PC-9 (cell line): ENCODE measurements around the gene ANO1. TPM values are rescaled to one million over a fixed set of nuclear protein-coding genes. Genes with fewer than 3 reads are reported as not detected.

Experiments
- Bru-seq: library from RNA; stranded (reverse); fragments of 400-500 nt; gene quantifications from one replicate; lab custom pipeline; 2021; lab: Mats Ljungman, UMichigan
- BruChase-seq, 2 experiments: library from RNA; stranded (reverse); fragments of 400-500 nt; gene quantifications; one replicate each; lab custom pipeline; 2021; lab: Mats Ljungman, UMichigan
- BruUV-seq: library from RNA; stranded (reverse); fragments of 400-500 nt; replicated peaks from 2 replicates; lab custom pipeline; 2021; lab: Mats Ljungman, UMichigan
- CTCF ChIA-PET: fragments of 300-600 bp; sonication (Branson Sonifier 250); formaldehyde crosslinking; loops from one replicate; lab custom pipeline; 2022; ENCODE audit warnings: antibody characterized with exemption; lab: Charles Lee
- POLR2A ChIA-PET: fragments of 300-600 bp; sonication (Branson Sonifier 250); formaldehyde crosslinking; loops from one replicate; lab custom pipeline; 2022; ENCODE audit warnings: antibody characterized with exemption; ENCODE audit not compliant: unreplicated experiment; lab: Charles Lee
- DNase-seq, 2 experiments: peaks; one replicate each; pipeline versions ENCODE4 v3.0.0 to v3.0.0-alpha.2; 2015 to 2022; ENCODE audit warnings: mixed read lengths in 1 of 2
- H2AFZ ChIP-seq: fragments of 200-600 bp; sonication (generic); 2 replicates; pipeline ENCODE4 v1.8.1; 2017; ENCODE audit warnings: antibody characterized with exemption
- H3F3A ChIP-seq: fragments of 200-600 bp; sonication (generic); 2 replicates; pipeline ENCODE4 v1.8.1; 2017; ENCODE audit warnings: antibody characterized with exemption, mild to moderate bottlenecking, low read depth; ENCODE audit not compliant: insufficient read depth
- H3K27ac ChIP-seq: fragments of 200-600 bp; sonication (generic); 2 replicates; pipeline ENCODE4 v1.6.1; 2016; ENCODE audit warnings: mixed run types
- H3K27me3 ChIP-seq: fragments of 200-600 bp; sonication (generic); 2 replicates; pipeline ENCODE4 v1.6.1; 2016; ENCODE audit warnings: low read depth, mixed run types; ENCODE audit not compliant: insufficient read depth
- H3K36me3 ChIP-seq: fragments of 200-600 bp; sonication (generic); 2 replicates; pipeline ENCODE4 v1.6.1; 2016; ENCODE audit warnings: low read depth, mixed run types
- H3K4me1 ChIP-seq: fragments of 200-600 bp; sonication (generic); replicated peaks from 2 replicates; pipeline ENCODE4 v1.6.1; 2016; ENCODE audit warnings: mixed run types; ENCODE audit not compliant: insufficient read depth
- H3K4me2 ChIP-seq: fragments of 200-600 bp; sonication (generic); 2 replicates; pipeline ENCODE4 v1.6.1; 2017; ENCODE audit warnings: mixed run types
- H3K4me3 ChIP-seq: fragments of 200-600 bp; sonication (generic); 2 replicates; pipeline ENCODE4 v1.6.1; 2016; ENCODE audit warnings: mixed run types
- H3K79me2 ChIP-seq: fragments of 200-600 bp; sonication (generic); 2 replicates; pipeline ENCODE4 v1.6.1; 2017; ENCODE audit warnings: low read depth, mixed run types
- H3K9me2 ChIP-seq: fragments of 200-600 bp; sonication (generic); 2 replicates; pipeline ENCODE4 v1.8.1; 2017; ENCODE audit warnings: mild to moderate bottlenecking; ENCODE audit not compliant: insufficient read depth
- H3K9me3 ChIP-seq: fragments of 200-600 bp; sonication (generic); 2 replicates; pipeline ENCODE4 v1.8.1; 2016; ENCODE audit warnings: low read depth; ENCODE audit not compliant: insufficient read depth
- H4K20me1 ChIP-seq: fragments of 200-600 bp; sonication (generic); 2 replicates; pipeline ENCODE4 v1.8.1; 2017; ENCODE audit not compliant: insufficient read depth
- CTCF ChIP-seq: fragments of 200-600 bp; sonication (generic); conservative IDR thresholded peaks from 2 replicates; pipeline ENCODE4 v1.6.1; 2017; ENCODE audit warnings: mixed run types, antibody characterized with exemption, mild to moderate bottlenecking, moderate library complexity
- EZH2 ChIP-seq: fragments of 200-600 bp; sonication (generic); IDR thresholded peaks from 2 replicates; pipeline ENCODE4 v1.8.0; 2017; ENCODE audit warnings: antibody characterized with exemption, low read depth
- intact Hi-C: fragments of 100-400 bp; cut with micrococcal nuclease; formaldehyde crosslinking; loops from one replicate; pipeline ENCODE4 v1.10.0; 2022; ENCODE audit not compliant: unreplicated experiment
- long read RNA-seq: library from polyadenylated mRNA; stranded (forward); transcript quantifications from one replicate; pipeline ENCODE4 v2.0.0, GENCODE V29; 2022
- total RNA-seq: library from RNA; stranded (reverse); gene quantifications from 2 replicates; pipeline ENCODE4 v1.2.3, GENCODE V29; 2021

Gene ANO1
- total RNA-seq (107 and 114 TPM in 2 replicates), Bru-seq, nascent RNA (percentile 66 among the genes with signal in this experiment), BruChase-seq, experiment 1, labeled RNA remaining after a 2-hour chase (percentile 59 among the genes with signal in this experiment), BruChase-seq, experiment 2, labeled RNA remaining after a 6-hour chase (percentile 79 among the genes with signal in this experiment)
- long read RNA-seq, partial matches to known transcripts, result 4 of 13 reads
- long read RNA-seq, other reads (novel, unspliced or antisense), result 9 of 13 reads

GRCh38 chr11:70078095-70078780 lies at the start of gene ANO1:
Gene ANO1, plus strand, starts transcription at chr11:70078317. Its CDS starts 290 bp downstream, at chr11:70078607.
- ChIA-PET CTCF (interaction anchor here (0.6 kb wide), 1 partner anchor 121 kb away, joined by 4 read pairs; no protein-coding TSS in a partner anchor), POLR2A (no interaction called here)
- no TSS peak for BruUV-seq
- 0 out of 2 replicates have a peak, but pooled peaks cover 5% of the 10 kb centered on the region for H4K20me1 ChIP-seq
- TF ChIP-seq CTCF (no peak), EZH2 (no peak)
- H2AFZ ChIP-seq, result peak within 1 kb of the TSS; percentile 70
- no peaks in the 10 kb centered on the region for H3K9me2 ChIP-seq
- H3K4me1 ChIP-seq, result peaks cover 58% of the 10 kb centered on the region
- H3K9me3 ChIP-seq, result no peaks in the 10 kb centered on the region
- peak within 1 kb of the TSS; percentile 79 for H3K4me3 ChIP-seq
- peak within 1 kb of the TSS; percentile 93 for H3K27ac ChIP-seq
- peaks cover 64% of the 10 kb centered on the region for H3K79me2 ChIP-seq
- H3F3A ChIP-seq, result peaks cover 39% of the 10 kb centered on the region
- intact Hi-C loops, result loop anchor here (2.0 kb wide), 1 partner anchor 61 kb away; no protein-coding TSS in a partner anchor
- H3K36me3 ChIP-seq, result peaks cover 30% of the 10 kb centered on the region
- H3K4me2 ChIP-seq, result peak within 1 kb of the TSS; percentile 96
- no peaks in the 10 kb centered on the region for H3K27me3 ChIP-seq
- peak in 1 of 2 experiments; percentile 52 for DNase-seq

- Histone ChIP-seq H3K4me2 (no peak overlapping the region), H3K4me1 (peaks cover 3% of the 10 kb centered on the region), H3K79me2 (no peaks in the 10 kb centered on the region), H3F3A (no peaks in the 10 kb centered on the region), H3K4me3 (no peak overlapping the region), H2AFZ (no peak overlapping the region), H4K20me1 (no peaks in the 10 kb centered on the region), H3K27ac (no peak overlapping the region), H3K9me3 (no peaks in the 10 kb centered on the region), H3K27me3 (no peaks in the 10 kb centered on the region), H3K36me3 (no peaks in the 10 kb centered on the region), H3K9me2 (no peaks in the 10 kb centered on the region)
- no peak for TF ChIP-seq EZH2
- TF ChIP-seq CTCF, result no peak
- intact Hi-C loops, result no loop called here
- ChIA-PET POLR2A (interaction anchor here (0.6 kb wide), 1 partner anchor 410 kb away, joined by 3 read pairs; no protein-coding TSS in a partner anchor), CTCF (no interaction called here)
- no peak for DNase-seq
- no TSS peak for BruUV-seq
These were observed 48.8 kb upstream of the ANO1 start for GRCh38 chr11:70029115-70029860.

DNA sequence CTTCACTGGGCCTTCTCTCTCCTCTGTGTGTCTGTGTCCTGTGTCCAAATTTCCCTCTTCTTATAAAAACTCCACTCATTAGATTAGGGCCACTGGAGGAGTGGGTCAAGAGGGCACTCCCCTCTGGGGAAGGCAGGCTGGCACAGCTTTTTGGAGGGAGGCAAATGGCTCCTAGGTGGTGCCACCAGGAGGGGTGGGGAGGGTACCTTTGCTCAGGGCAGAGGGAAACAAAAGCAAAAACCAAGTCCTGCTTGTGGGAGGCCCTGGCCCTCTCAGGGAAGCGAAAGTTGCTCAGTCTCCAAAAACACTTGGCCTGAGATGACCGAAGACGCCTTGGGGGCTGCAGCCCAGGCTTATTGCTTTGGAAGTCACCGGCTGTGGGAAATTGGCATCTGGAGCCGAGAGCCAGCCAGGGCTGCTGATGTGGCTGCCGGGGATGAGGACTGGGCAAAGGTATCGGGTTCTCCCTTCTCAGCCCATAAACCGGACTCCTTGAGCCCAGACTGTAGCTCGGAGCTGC lies 48.2 kb upstream of the ANO1 start:
- no peaks in the 10 kb centered on the region for H3K36me3 ChIP-seq
- H3K27me3 ChIP-seq, result no peaks in the 10 kb centered on the region
- no peaks in the 10 kb centered on the region for H3F3A ChIP-seq
- intact Hi-C loops, result no loop called here
- peaks cover 10% of the 10 kb centered on the region for H3K4me1 ChIP-seq
- no peak overlapping the region for H3K27ac ChIP-seq
- H3K4me3 ChIP-seq, result no peak overlapping the region
- no peak overlapping the region for H3K4me2 ChIP-seq
- no TSS peak for BruUV-seq
- no peaks in the 10 kb centered on the region for H3K9me2 ChIP-seq
- H2AFZ ChIP-seq, result no peak overlapping the region
- no peaks in the 10 kb centered on the region for H4K20me1 ChIP-seq
- TF ChIP-seq EZH2 (no peak), CTCF (no peak)
- H3K79me2 ChIP-seq, result no peaks in the 10 kb centered on the region
- ChIA-PET POLR2A (no interaction called here), CTCF (no interaction called here)
- no peak for DNase-seq
- no peaks in the 10 kb centered on the region for H3K9me3 ChIP-seq
